Measurements from ENCODE around the gene R3HDM1. TPM values are rescaled to one million over a fixed set of nuclear protein-coding genes. Genes with fewer than 3 reads are reported as not detected.

Gene R3HDM1
- polyA plus RNA-seq, 1 donor from 2014 or later = 30.3 TPM

DNA sequence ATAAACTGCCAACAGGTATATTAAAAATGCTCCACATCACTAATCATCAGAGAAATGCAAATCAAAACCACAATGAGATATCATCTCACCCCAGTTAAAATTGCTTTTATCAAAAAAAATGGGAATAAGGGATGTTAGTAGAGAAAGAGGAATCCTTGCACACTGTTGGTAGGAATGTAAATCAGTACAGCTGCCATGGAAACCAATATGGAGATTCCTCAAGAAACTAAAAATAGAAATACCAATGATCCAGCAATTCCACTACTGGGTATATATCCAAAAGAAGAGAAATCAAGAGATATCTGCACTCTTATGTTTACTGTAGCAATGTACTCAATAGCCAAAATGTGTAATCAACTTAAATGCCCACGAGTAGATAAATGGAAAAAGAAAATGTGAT lies 40.9 kb upstream of the R3HDM1 start:
- Histone ChIP-seq H3K27ac (ENCODE audit: low read length) (peak overlapping the region; percentile 50), H3K4me2 (ENCODE audit: low read length) (no peak overlapping the region), H3K27me3 (ENCODE audit: insufficient read depth, low read depth, low read length) (no peaks in the 10 kb centered on the region), H3K36me3 (ENCODE audit: insufficient read depth, low read length) (no peaks in the 10 kb centered on the region), H3K79me2 (replicated peaks; ENCODE audit: insufficient read depth, low read length) (no peaks in the 10 kb centered on the region), H3K9me2 (ENCODE audit: insufficient read depth, low read length) (no peaks in the 10 kb centered on the region), H3K4me3 (ENCODE audit: low read length) (no peak overlapping the region), H3F3A (ENCODE audit: insufficient read depth, low read length, poor library complexity, severe bottlenecking) (no peaks in the 10 kb centered on the region), H3K9me3 (ENCODE audit: low read length) (peaks cover 9% of the 10 kb centered on the region), H3K9ac (ENCODE audit: low read length) (no peak overlapping the region), H4K20me1 (ENCODE audit: insufficient read depth) (no peaks in the 10 kb centered on the region), H2AFZ (ENCODE audit: low read depth, low read length) (no peak overlapping the region)
- no peak for TF ChIP-seq SMC3 (conservative IDR thresholded peaks at IDR 0.05; ENCODE audit: poor library complexity)
- TF ChIP-seq RAD21 (conservative IDR thresholded peaks at IDR 0.05) = no peak
- no peak for TF ChIP-seq POLR2AphosphoS5 (IDR thresholded peaks at IDR 0.05)
- TF ChIP-seq MXI1 (conservative IDR thresholded peaks at IDR 0.05; ENCODE audit: poor library complexity, severe bottlenecking) = no peak
- TF ChIP-seq, protein P1, sequence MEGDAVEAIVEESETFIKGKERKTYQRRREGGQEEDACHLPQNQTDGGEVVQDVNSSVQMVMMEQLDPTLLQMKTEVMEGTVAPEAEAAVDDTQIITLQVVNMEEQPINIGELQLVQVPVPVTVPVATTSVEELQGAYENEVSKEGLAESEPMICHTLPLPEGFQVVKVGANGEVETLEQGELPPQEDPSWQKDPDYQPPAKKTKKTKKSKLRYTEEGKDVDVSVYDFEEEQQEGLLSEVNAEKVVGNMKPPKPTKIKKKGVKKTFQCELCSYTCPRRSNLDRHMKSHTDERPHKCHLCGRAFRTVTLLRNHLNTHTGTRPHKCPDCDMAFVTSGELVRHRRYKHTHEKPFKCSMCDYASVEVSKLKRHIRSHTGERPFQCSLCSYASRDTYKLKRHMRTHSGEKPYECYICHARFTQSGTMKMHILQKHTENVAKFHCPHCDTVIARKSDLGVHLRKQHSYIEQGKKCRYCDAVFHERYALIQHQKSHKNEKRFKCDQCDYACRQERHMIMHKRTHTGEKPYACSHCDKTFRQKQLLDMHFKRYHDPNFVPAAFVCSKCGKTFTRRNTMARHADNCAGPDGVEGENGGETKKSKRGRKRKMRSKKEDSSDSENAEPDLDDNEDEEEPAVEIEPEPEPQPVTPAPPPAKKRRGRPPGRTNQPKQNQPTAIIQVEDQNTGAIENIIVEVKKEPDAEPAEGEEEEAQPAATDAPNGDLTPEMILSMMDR (IDR thresholded peaks at IDR 0.05; ENCODE audit: poor library complexity, severe bottlenecking) = no peak
- no peak for TF ChIP-seq EZH2 (IDR thresholded peaks at IDR 0.05; ENCODE audit: borderline replicate concordance, insufficient read depth, low read length, poor library complexity, severe bottlenecking)
- TF ChIP-seq, protein P2, sequence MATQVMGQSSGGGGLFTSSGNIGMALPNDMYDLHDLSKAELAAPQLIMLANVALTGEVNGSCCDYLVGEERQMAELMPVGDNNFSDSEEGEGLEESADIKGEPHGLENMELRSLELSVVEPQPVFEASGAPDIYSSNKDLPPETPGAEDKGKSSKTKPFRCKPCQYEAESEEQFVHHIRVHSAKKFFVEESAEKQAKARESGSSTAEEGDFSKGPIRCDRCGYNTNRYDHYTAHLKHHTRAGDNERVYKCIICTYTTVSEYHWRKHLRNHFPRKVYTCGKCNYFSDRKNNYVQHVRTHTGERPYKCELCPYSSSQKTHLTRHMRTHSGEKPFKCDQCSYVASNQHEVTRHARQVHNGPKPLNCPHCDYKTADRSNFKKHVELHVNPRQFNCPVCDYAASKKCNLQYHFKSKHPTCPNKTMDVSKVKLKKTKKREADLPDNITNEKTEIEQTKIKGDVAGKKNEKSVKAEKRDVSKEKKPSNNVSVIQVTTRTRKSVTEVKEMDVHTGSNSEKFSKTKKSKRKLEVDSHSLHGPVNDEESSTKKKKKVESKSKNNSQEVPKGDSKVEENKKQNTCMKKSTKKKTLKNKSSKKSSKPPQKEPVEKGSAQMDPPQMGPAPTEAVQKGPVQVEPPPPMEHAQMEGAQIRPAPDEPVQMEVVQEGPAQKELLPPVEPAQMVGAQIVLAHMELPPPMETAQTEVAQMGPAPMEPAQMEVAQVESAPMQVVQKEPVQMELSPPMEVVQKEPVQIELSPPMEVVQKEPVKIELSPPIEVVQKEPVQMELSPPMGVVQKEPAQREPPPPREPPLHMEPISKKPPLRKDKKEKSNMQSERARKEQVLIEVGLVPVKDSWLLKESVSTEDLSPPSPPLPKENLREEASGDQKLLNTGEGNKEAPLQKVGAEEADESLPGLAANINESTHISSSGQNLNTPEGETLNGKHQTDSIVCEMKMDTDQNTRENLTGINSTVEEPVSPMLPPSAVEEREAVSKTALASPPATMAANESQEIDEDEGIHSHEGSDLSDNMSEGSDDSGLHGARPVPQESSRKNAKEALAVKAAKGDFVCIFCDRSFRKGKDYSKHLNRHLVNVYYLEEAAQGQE (IDR thresholded peaks at IDR 0.05; ENCODE audit: borderline replicate concordance) = no peak
- TF ChIP-seq TAF1 (IDR thresholded peaks at IDR 0.05; ENCODE audit: low read depth) = no peak
- no peak for TF ChIP-seq EP300 (conservative IDR thresholded peaks at IDR 0.05; ENCODE audit: poor library complexity, severe bottlenecking)

DNA sequence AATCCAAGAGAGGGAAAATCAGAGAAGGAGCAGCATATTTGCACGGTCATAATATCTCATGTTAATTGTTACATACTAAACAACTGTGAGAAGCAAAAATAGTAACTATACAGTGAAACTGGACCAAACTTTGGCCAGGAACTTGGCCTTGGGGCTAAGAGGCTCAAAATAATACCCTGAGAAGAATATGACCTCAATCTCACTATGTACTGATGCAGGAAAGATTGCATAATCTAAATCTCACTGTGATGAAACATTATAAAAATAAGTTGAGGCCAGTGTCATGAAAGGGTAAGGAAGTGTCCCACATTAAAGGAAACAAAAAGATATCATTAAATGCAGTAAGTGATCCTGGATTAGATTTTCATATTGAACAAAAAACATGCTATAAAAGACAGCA lies 36.8 kb upstream of the R3HDM1 start:
- no peak overlapping the region for H3K4me2 ChIP-seq (ENCODE audit: low read length)
- no peaks in the 10 kb centered on the region for H3F3A ChIP-seq (ENCODE audit: insufficient read depth, low read length, poor library complexity, severe bottlenecking)
- H3K27me3 ChIP-seq (ENCODE audit: insufficient read depth, low read depth, low read length) = no peaks in the 10 kb centered on the region
- H4K20me1 ChIP-seq (ENCODE audit: insufficient read depth) = no peaks in the 10 kb centered on the region
- no peaks in the 10 kb centered on the region for H3K9me2 ChIP-seq (ENCODE audit: insufficient read depth, low read length)
- H3K4me3 ChIP-seq (ENCODE audit: low read length) = no peak overlapping the region
- H3K27ac ChIP-seq (ENCODE audit: low read length) = no peak overlapping the region
- TF ChIP-seq TAF1 (IDR thresholded peaks at IDR 0.05; ENCODE audit: low read depth) (no peak), EP300 (conservative IDR thresholded peaks at IDR 0.05; ENCODE audit: poor library complexity, severe bottlenecking) (no peak)
- no peak overlapping the region for H3K9ac ChIP-seq (ENCODE audit: low read length)
- H3K36me3 ChIP-seq (ENCODE audit: insufficient read depth, low read length) = no peaks in the 10 kb centered on the region
- no peaks in the 10 kb centered on the region for H3K79me2 ChIP-seq (replicated peaks; ENCODE audit: insufficient read depth, low read length)
- no peaks in the 10 kb centered on the region for H3K9me3 ChIP-seq (ENCODE audit: low read length)
- no peak overlapping the region for H2AFZ ChIP-seq (ENCODE audit: low read depth, low read length)

DNA sequence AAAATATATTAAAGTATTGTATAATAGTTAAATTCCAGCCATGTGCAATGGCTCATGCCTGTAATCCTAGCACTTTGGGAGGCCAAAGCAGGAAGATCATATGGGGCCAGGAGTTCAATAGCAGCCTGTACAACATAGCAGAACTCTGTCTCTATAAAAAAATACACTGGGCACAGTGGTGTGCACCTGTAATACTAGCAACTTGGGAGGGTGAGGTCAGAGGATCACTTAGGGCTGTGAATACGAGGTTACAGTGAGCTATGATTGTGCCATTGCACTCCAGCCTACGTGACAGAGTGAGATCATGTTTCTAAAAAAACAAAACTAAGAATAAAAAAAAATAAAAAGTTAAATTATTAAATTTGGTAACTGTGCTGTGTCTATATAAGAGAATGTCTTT lies 36.4 kb upstream of the R3HDM1 start:
- no peaks in the 10 kb centered on the region for H3F3A ChIP-seq (ENCODE audit: insufficient read depth, low read length, poor library complexity, severe bottlenecking)

More for the DNA sequence above, 36.4 kb upstream of the R3HDM1 start:
- Histone ChIP-seq H3K79me2 (replicated peaks; ENCODE audit: insufficient read depth, low read length) (no peaks in the 10 kb centered on the region), H3K27me3 (ENCODE audit: insufficient read depth, low read depth, low read length) (no peaks in the 10 kb centered on the region), H2AFZ (ENCODE audit: low read depth, low read length) (no peak overlapping the region), H3K9me2 (ENCODE audit: insufficient read depth, low read length) (no peaks in the 10 kb centered on the region), H3K4me3 (ENCODE audit: low read length) (no peak overlapping the region), H3K27ac (ENCODE audit: low read length) (no peak overlapping the region), H3K4me2 (ENCODE audit: low read length) (no peak overlapping the region), H4K20me1 (ENCODE audit: insufficient read depth) (no peaks in the 10 kb centered on the region), H3K9me3 (ENCODE audit: low read length) (no peaks in the 10 kb centered on the region), H3K36me3 (ENCODE audit: insufficient read depth, low read length) (no peaks in the 10 kb centered on the region), H3K9ac (ENCODE audit: low read length) (no peak overlapping the region)
- TF ChIP-seq, protein P1 (IDR thresholded peaks at IDR 0.05; ENCODE audit: poor library complexity, severe bottlenecking) = no peak
- TF ChIP-seq EZH2 (IDR thresholded peaks at IDR 0.05; ENCODE audit: borderline replicate concordance, insufficient read depth, low read length, poor library complexity, severe bottlenecking) (no peak), TAF1 (IDR thresholded peaks at IDR 0.05; ENCODE audit: low read depth) (no peak), EP300 (conservative IDR thresholded peaks at IDR 0.05; ENCODE audit: poor library complexity, severe bottlenecking) (no peak), MXI1 (conservative IDR thresholded peaks at IDR 0.05; ENCODE audit: poor library complexity, severe bottlenecking) (no peak), SMC3 (conservative IDR thresholded peaks at IDR 0.05; ENCODE audit: poor library complexity) (no peak), POLR2AphosphoS5 (IDR thresholded peaks at IDR 0.05) (no peak), RAD21 (conservative IDR thresholded peaks at IDR 0.05) (no peak)
- TF ChIP-seq, protein P2 (IDR thresholded peaks at IDR 0.05; ENCODE audit: borderline replicate concordance) = no peak
